CD4-positive, alpha-beta T cell (primary cell): ENCODE measurements around the gene RAPSN. TPM values are rescaled to one million over a fixed set of nuclear protein-coding genes. Genes with fewer than 3 reads are reported as not detected.

ENCODE experiments used
- ATAC-seq: fragments of 200-7000 bp; cut with Tn5 transposase; one replicate; pipeline ENCODE4 v1.10.0; 2022; ENCODE audit warnings: mild to moderate bottlenecking; ENCODE audit not compliant: poor library complexity
- CTCF ChIA-PET: fragments of 350-600 bp; sonication (Branson Sonifier 250); formaldehyde crosslinking; loops from one replicate; lab custom pipeline; 2021; ENCODE audit warnings: antibody characterized with exemption, inconsistent platforms; lab: Charles Lee
- POLR2A ChIA-PET: fragments of 350-600 bp; sonication (Branson Sonifier 250); formaldehyde crosslinking; loops from one replicate; lab custom pipeline; 2021; ENCODE audit warnings: antibody characterized with exemption, inconsistent platforms; lab: Charles Lee
- DNase-seq, 14 experiments: peaks; one replicate each; pipeline ENCODE4 v3.0.0-alpha.2; 2013 to 2020; ENCODE audit warnings: mixed read lengths in 2 of 14
- H3K27ac ChIP-seq, 2 donors: one replicate each; pipeline versions ENCODE4 v1.5.1 to v1.7.0; 2013; ENCODE audit warnings: low read length in 2 of 2, low read depth in 1 of 2, mild to moderate bottlenecking in 1 of 2
- H3K27me3 ChIP-seq, 2 experiments: 1 replicate in 1 of 2; 2 replicates in 1 of 2; pipeline versions ENCODE4 v1.6.1 to v1.7.0; 2013; ENCODE audit warnings: low read length in 2 of 2, control low read depth in 1 of 2, mild to moderate bottlenecking in 1 of 2, moderate library complexity in 1 of 2; ENCODE audit not compliant: insufficient read depth in 2 of 2, control insufficient read depth in 1 of 2
- H3K36me3 ChIP-seq: one replicate; pipeline ENCODE4 v1.6.1; 2013; ENCODE audit warnings: low read length, control low read depth; ENCODE audit not compliant: insufficient read depth
- H3K4me1 ChIP-seq: one replicate; pipeline ENCODE4 v1.6.1; 2013; ENCODE audit warnings: low read length, control low read depth; ENCODE audit not compliant: insufficient read depth
- H3K4me3 ChIP-seq: one replicate; pipeline ENCODE4 v1.5.1; 2013; ENCODE audit warnings: mild to moderate bottlenecking, low read length, moderate library complexity
- H3K9me3 ChIP-seq, 2 experiments: 1 replicate in 1 of 2; 2 replicates in 1 of 2; pipeline versions ENCODE4 v1.6.1 to v1.7.0; 2013; ENCODE audit warnings: low read length in 2 of 2, mild to moderate bottlenecking in 2 of 2, control low read depth in 1 of 2, moderate library complexity in 1 of 2; ENCODE audit not compliant: control insufficient read depth in 1 of 2, insufficient read depth in 1 of 2
- H3K27ac Mint-ChIP-seq: one replicate; pipeline ENCODE4 v1.8.0; 2020; ENCODE audit warnings: mixed read lengths
- H3K27me3 Mint-ChIP-seq: one replicate; pipeline ENCODE4 v1.8.0; 2021; ENCODE audit warnings: mixed read lengths
- H3K36me3 Mint-ChIP-seq: one replicate; pipeline ENCODE4 v1.8.0; 2021; ENCODE audit warnings: low read depth, mixed read lengths
- H3K4me1 Mint-ChIP-seq: one replicate; pipeline ENCODE4 v1.8.0; 2021; ENCODE audit warnings: low read depth, mixed read lengths
- H3K4me3 Mint-ChIP-seq: one replicate; pipeline ENCODE4 v1.8.0; 2020; ENCODE audit warnings: mild to moderate bottlenecking, mixed read lengths
- H3K9me3 Mint-ChIP-seq: one replicate; pipeline ENCODE4 v1.8.0; 2020; ENCODE audit warnings: mixed read lengths
- CTCF ChIP-seq: fragments of 200-600 bp; IDR thresholded peaks from one replicate; pipeline ENCODE4 v1.8.0; 2022; ENCODE audit warnings: antibody characterized with exemption, mild to moderate bottlenecking
- intact Hi-C, 2 experiments: fragments of 100-400 bp; cut with DNase I in 1 of 2; cut with micrococcal nuclease in 1 of 2; formaldehyde crosslinking; loops; one replicate each; pipeline versions ENCODE4 v1.15.1 to v1.9.0; 2023 to 2025; cut with DNase I, micrococcal nuclease
- total RNA-seq, 174 experiments: library from RNA in 2 of 174; stranded (reverse) in 2 of 174; gene quantifications; one replicate each; pipeline ENCODE4 v1.2.3 and lab custom pipeline; 2021 to 2026

RAPSN gene
- total RNA-seq, 2 experiments from 2014 or later: 0.56 to 0.85 TPM

GRCh38 chr11:47389577-47390421, 59.1 kb downstream of the RAPSN start:
- H3K27me3 Mint-ChIP-seq: no peaks in the 10 kb centered on the region
- CTCF ChIA-PET: no interaction called here
- ATAC-seq: no peak

GRCh38 chr11:47388697-47389576, 60.0 kb downstream of the RAPSN start:
- H3K4me3 Mint-ChIP-seq: no peak overlapping the region
- no peak for ATAC-seq
- no peak overlapping the region for H3K27ac ChIP-seq

More at GRCh38 chr11:47389577-47390421, 59.1 kb downstream of the RAPSN start:
- Mint-ChIP-seq H3K4me1 (peaks cover 41% of the 10 kb centered on the region), H3K36me3 (no peaks in the 10 kb centered on the region), H3K9me3 (no peaks in the 10 kb centered on the region), H3K27ac (no peak overlapping the region), H3K4me3 (no peak overlapping the region)
- no peak for TF ChIP-seq CTCF
- Histone ChIP-seq H3K27me3 (no peaks in the 10 kb centered on the region), H3K4me1 (peaks cover 59% of the 10 kb centered on the region), H3K9me3 (no peaks in the 10 kb centered on the region), H3K27ac (no peak overlapping the region), H3K36me3 (peaks cover 2% of the 10 kb centered on the region), H3K4me3 (no peak overlapping the region)
- peak in 2 of 14 experiments; percentile 17 to 42 for DNase-seq
- POLR2A ChIA-PET: interaction anchor here (0.7 kb wide), 2 partner anchors 9 to 11 kb away, joined by 3 read pairs; no protein-coding TSS in a partner anchor
- intact Hi-C loops: no loop called here

More at GRCh38 chr11:47388697-47389576, 60.0 kb downstream of the RAPSN start:
- ChIA-PET CTCF (no interaction called here), POLR2A (interaction anchor here (0.7 to 1.1 kb wide), 2 partner anchors 11 kb away, joined by 4 read pairs; no protein-coding TSS in a partner anchor)
- H3K36me3 ChIP-seq: peaks cover under 1% of the 10 kb centered on the region
- no peaks in the 10 kb centered on the region for H3K36me3 Mint-ChIP-seq
- H3K27me3 Mint-ChIP-seq: no peaks in the 10 kb centered on the region
- TF ChIP-seq CTCF: no peak
- H3K27me3 ChIP-seq: no peaks in the 10 kb centered on the region
- peaks cover 32% of the 10 kb centered on the region for H3K4me1 Mint-ChIP-seq
- H3K4me1 ChIP-seq: peaks cover 50% of the 10 kb centered on the region
- no peak overlapping the region for H3K4me3 ChIP-seq
- no peak for DNase-seq
- intact Hi-C loops: no loop called here
- no peaks in the 10 kb centered on the region for H3K9me3 ChIP-seq
- no peaks in the 10 kb centered on the region for H3K9me3 Mint-ChIP-seq
- no peak overlapping the region for H3K27ac Mint-ChIP-seq
